HUES48 (cell line): ENCODE results near the gene R3HDM2.

ENCODE experiments used
- H3K27ac ChIP-seq: one replicate; pipeline ENCODE4 v1.7.0; 2013; ENCODE audit warnings: low read depth, low read length, inconsistent platforms
- H3K27me3 ChIP-seq: 2 replicates; pipeline ENCODE4 v1.6.1; 2013; ENCODE audit warnings: mild to moderate bottlenecking, low read length; ENCODE audit not compliant: control insufficient read depth, insufficient read depth
- H3K36me3 ChIP-seq: 2 replicates; pipeline ENCODE4 v1.6.1; 2013; ENCODE audit warnings: low read length; ENCODE audit not compliant: control insufficient read depth, insufficient read depth
- H3K4me1 ChIP-seq: 2 replicates; pipeline ENCODE4 v1.6.1; 2013; ENCODE audit warnings: mild to moderate bottlenecking, low read length; ENCODE audit not compliant: control insufficient read depth, insufficient read depth
- H3K4me3 ChIP-seq: 2 replicates; pipeline ENCODE4 v1.5.1; 2013; ENCODE audit warnings: mild to moderate bottlenecking, low read depth, low read length
- H3K9ac ChIP-seq: 2 replicates; pipeline ENCODE4 v1.6.1; 2013; ENCODE audit warnings: mild to moderate bottlenecking, low read depth, low read length, moderate library complexity
- H3K9me3 ChIP-seq: 2 replicates; pipeline ENCODE4 v1.6.1; 2013; ENCODE audit warnings: low read length; ENCODE audit not compliant: control insufficient read depth, insufficient read depth

The R3HDM2 gene

GRCh38 chr12:57237932-57238853 lies 192.7 kb downstream of the R3HDM2 start:
- peaks cover 30% of the 10 kb centered on the region for H3K4me1 ChIP-seq
- 0 out of 2 replicates have a peak overlapping the region, but pooled peaks have one; percentile 7 for H3K9ac ChIP-seq
- peaks cover 87% of the 10 kb centered on the region for H3K27me3 ChIP-seq
- no peak overlapping the region for H3K27ac ChIP-seq
- peaks cover 16% of the 10 kb centered on the region for H3K36me3 ChIP-seq
- H3K9me3 ChIP-seq, result no peaks in the 10 kb centered on the region
- H3K4me3 ChIP-seq, result peak overlapping the region; percentile 71

- H3K9ac ChIP-seq, result no peak overlapping the region
These were observed 193.3 kb downstream of the R3HDM2 start for GRCh38 chr12:57237596-57237931.

GRCh38 chr12:57236925-57237595 lies 193.8 kb downstream of the R3HDM2 start:
- Histone ChIP-seq H3K4me1 (peaks cover 27% of the 10 kb centered on the region), H3K36me3 (peaks cover 27% of the 10 kb centered on the region), H3K9ac (no peak overlapping the region), H3K27ac (no peak overlapping the region), H3K9me3 (no peaks in the 10 kb centered on the region), H3K4me3 (no peak overlapping the region), H3K27me3 (peaks cover 80% of the 10 kb centered on the region)

More at GRCh38 chr12:57237596-57237931, 193.3 kb downstream of the R3HDM2 start:
- Histone ChIP-seq H3K27me3 (peaks cover 85% of the 10 kb centered on the region), H3K27ac (no peak overlapping the region), H3K36me3 (peaks cover 22% of the 10 kb centered on the region), H3K4me3 (peak overlapping the region; percentile 71; the same call in 1 of the 2 replicates), H3K9me3 (no peaks in the 10 kb centered on the region), H3K4me1 (peaks cover 30% of the 10 kb centered on the region)

- Histone ChIP-seq H3K9ac (no peak overlapping the region), H3K27me3 (peaks cover 73% of the 10 kb centered on the region), H3K4me3 (no peak overlapping the region), H3K36me3 (peaks cover 34% of the 10 kb centered on the region), H3K27ac (no peak overlapping the region), H3K4me1 (peaks cover 22% of the 10 kb centered on the region), H3K9me3 (no peaks in the 10 kb centered on the region)
These were observed 194.5 kb downstream of the R3HDM2 start for GRCh38 chr12:57236201-57236924.

- Histone ChIP-seq H3K27me3 (peaks cover 67% of the 10 kb centered on the region), H3K36me3 (peaks cover 40% of the 10 kb centered on the region), H3K4me1 (peaks cover 20% of the 10 kb centered on the region), H3K4me3 (no peak overlapping the region), H3K9ac (no peak overlapping the region), H3K27ac (no peak overlapping the region), H3K9me3 (no peaks in the 10 kb centered on the region)
These were observed 195.1 kb downstream of the R3HDM2 start for GRCh38 chr12:57235728-57236131.

GRCh38 chr12:57235017-57235727 lies 195.7 kb downstream of the R3HDM2 start:
- H3K4me1 ChIP-seq, result peaks cover 17% of the 10 kb centered on the region
- H3K4me3 ChIP-seq, result no peak overlapping the region
- no peak overlapping the region for H3K9ac ChIP-seq
- H3K27ac ChIP-seq, result no peak overlapping the region
- H3K36me3 ChIP-seq, result peaks cover 41% of the 10 kb centered on the region
- no peaks in the 10 kb centered on the region for H3K9me3 ChIP-seq
- H3K27me3 ChIP-seq, result peaks cover 61% of the 10 kb centered on the region

GRCh38 chr12:57234571-57235016 lies 196.2 kb downstream of the R3HDM2 start:
- Histone ChIP-seq H3K4me3 (no peak overlapping the region), H3K9ac (no peak overlapping the region), H3K4me1 (peaks cover 17% of the 10 kb centered on the region), H3K27me3 (peaks cover 56% of the 10 kb centered on the region), H3K9me3 (no peaks in the 10 kb centered on the region), H3K36me3 (peaks cover 41% of the 10 kb centered on the region), H3K27ac (no peak overlapping the region)

- Histone ChIP-seq H3K4me3 (no peak overlapping the region), H3K9ac (no peak overlapping the region), H3K4me1 (peaks cover 19% of the 10 kb centered on the region), H3K36me3 (peaks cover 41% of the 10 kb centered on the region), H3K9me3 (no peaks in the 10 kb centered on the region), H3K27ac (no peak overlapping the region), H3K27me3 (peaks cover 52% of the 10 kb centered on the region)
These were observed 196.6 kb downstream of the R3HDM2 start for GRCh38 chr12:57234233-57234570.

GRCh38 chr12:57233357-57234232 lies 197.2 kb downstream of the R3HDM2 start:
- peaks cover 23% of the 10 kb centered on the region for H3K4me1 ChIP-seq
- peaks cover 52% of the 10 kb centered on the region for H3K27me3 ChIP-seq
- H3K4me3 ChIP-seq, result no peak overlapping the region
- peaks cover 41% of the 10 kb centered on the region for H3K36me3 ChIP-seq
- H3K27ac ChIP-seq, result no peak overlapping the region
- no peak overlapping the region for H3K9ac ChIP-seq
- H3K9me3 ChIP-seq, result no peaks in the 10 kb centered on the region
